Measurements from ENCODE around the gene PLA2G4C. TPM values are rescaled to one million over a fixed set of nuclear protein-coding genes. Genes with fewer than 3 reads are reported as not detected.

The PLA2G4C gene
- total and polyA plus RNA-seq, 4 donors, result 1.1 to 5.9 (median 3.1) TPM

- TF ChIP-seq EGR1 (IDR thresholded peaks at IDR 0.05; ENCODE audit: low read depth in 2 of 2) (no peak), GABPA (IDR thresholded peaks at IDR 0.05 in 1 of 2, conservative IDR thresholded peaks at IDR 0.05 in 1 of 2) (no peak), ATF3 (IDR thresholded peaks at IDR 0.05) (no peak), FOXA1 (IDR thresholded peaks at IDR 0.05) (no peak), MAX (IDR thresholded peaks at IDR 0.05) (no peak)
- Histone ChIP-seq H3K9me3 (ENCODE audit: control insufficient read depth in 4 of 4, low read length in 3 of 4) (no peaks in the 10 kb centered on the region), H3K4me1 (ENCODE audit: control insufficient read depth in 4 of 4, insufficient read depth in 4 of 4, low read length in 3 of 4) (no peaks in the 10 kb centered on the region), H3K9ac (ENCODE audit: low read depth in 1 of 2, low read length in 2 of 2) (no peak overlapping the region), H3K36me3 (ENCODE audit: control insufficient read depth in 4 of 4, insufficient read depth in 3 of 4, low read depth in 1 of 4, low read length in 3 of 4) (no peaks in the 10 kb centered on the region), H3K27me3 (ENCODE audit: control insufficient read depth in 4 of 4, insufficient read depth in 4 of 4, low read length in 3 of 4) (peaks cover 0 to 5% (median 0%) of the 10 kb centered on the region in 4 donors), H3K27ac (ENCODE audit: low read depth in 1 of 2, low read length in 2 of 2) (no peak overlapping the region), H3K4me3 (ENCODE audit: low read depth in 1 of 3, low read length in 3 of 3) (no peak overlapping the region)
- no peak for DNase-seq (ENCODE audit: low spot score)
- WGBS, result 76% methylated on average over 6 of the region's 6 CpGs
These were observed 111.8 kb downstream of the PLA2G4C start for GRCh38 chr19:47998800-47999199.

Other genes starting within 250 kb of the PLA2G4C start
- 100 to 1,000 TPM in 1 of 2 donors, 10 to 100 TPM in 1; 22.9 to 655 TPM for gene SULT2A1, start 224.5 kb downstream of the PLA2G4C start, total RNA-seq
- gene SULT2A1, start 224.5 kb downstream of the PLA2G4C start, polyA plus RNA-seq, result 100 to 1,000 TPM; 726 to 892 TPM
- not detected for gene BSPH1, start 118.6 kb downstream of the PLA2G4C start, total RNA-seq
- gene BSPH1, start 118.6 kb downstream of the PLA2G4C start, polyA plus RNA-seq, result not detected
- not detected for gene ELSPBP1, start 116.2 kb downstream of the PLA2G4C start, total RNA-seq
- gene ELSPBP1, start 116.2 kb downstream of the PLA2G4C start, polyA plus RNA-seq, result not detected
- gene CABP5, start 66.7 kb downstream of the PLA2G4C start, total RNA-seq, result not detected
- not detected for gene CABP5, start 66.7 kb downstream of the PLA2G4C start, polyA plus RNA-seq
- 10 to 100 TPM in 1 of 2 donors, 1 to 10 TPM in 1; 6.3 to 61.5 TPM for gene LIG1, start 59.5 kb upstream of the PLA2G4C start, total RNA-seq
- gene LIG1, start 59.5 kb upstream of the PLA2G4C start, polyA plus RNA-seq, result 1 to 10 TPM; 6.7 to 7.5 TPM
- gene ZSWIM9, start 59.9 kb upstream of the PLA2G4C start, total RNA-seq, result 1 to 10 TPM; 1.6 to 2.5 TPM
- gene ZSWIM9, start 59.9 kb upstream of the PLA2G4C start, polyA plus RNA-seq, result 1 to 10 TPM in 1 of 2 donors, under 1 TPM in 1; 0.25 to 1.6 TPM
- gene CARD8, start 145.1 kb upstream of the PLA2G4C start, total RNA-seq, result 10 to 100 TPM; 30.9 to 36.3 TPM
- 10 to 100 TPM in 1 of 2 donors, 1 to 10 TPM in 1; 9.4 to 13.8 TPM for gene CARD8, start 145.1 kb upstream of the PLA2G4C start, polyA plus RNA-seq
- gene ZNF114, start 159.3 kb upstream of the PLA2G4C start, total RNA-seq, result 1 to 10 TPM in 1 of 2 donors, under 1 TPM in 1; 0.08 to 1.1 TPM
- under 1 TPM; 0.07 TPM for gene ZNF114, start 159.3 kb upstream of the PLA2G4C start, polyA plus RNA-seq
- 10 to 100 TPM in 1 of 2 donors, 1 to 10 TPM in 1; 4.5 to 16.6 TPM for gene EMP3, start 214.7 kb upstream of the PLA2G4C start, total RNA-seq
- gene EMP3, start 214.7 kb upstream of the PLA2G4C start, polyA plus RNA-seq, result 10 to 100 TPM; 11.3 to 12.1 TPM

All from liver (tissue), 9 donors.